Calu3 (cell line): ENCODE measurements around the gene WDR44. TPM values are rescaled to one million over a fixed set of nuclear protein-coding genes. Genes with fewer than 3 reads are reported as not detected.

Experiments used
- BruUV-seq: library from RNA; stranded (reverse); fragments of 400-500 nt; replicated peaks from 2 replicates; lab custom pipeline; 2021; lab: Mats Ljungman, UMichigan
- CTCF ChIA-PET: fragments of 300-600 bp; sonication (Branson Sonifier 250); formaldehyde crosslinking; loops from one replicate; lab custom pipeline; 2022; ENCODE audit warnings: antibody characterized with exemption; lab: Charles Lee
- DNase-seq: peaks from one replicate; pipeline ENCODE4 v3.0.0; 2022
- H3K27ac Mint-ChIP-seq: one replicate; pipeline ENCODE4 v1.8.0; 2022; ENCODE audit warnings: mixed read lengths; ENCODE audit not compliant: unreplicated experiment
- H3K27me3 Mint-ChIP-seq: one replicate; pipeline ENCODE4 v1.8.0; 2022; ENCODE audit warnings: mixed read lengths; ENCODE audit not compliant: unreplicated experiment
- H3K36me3 Mint-ChIP-seq: one replicate; pipeline ENCODE4 v1.8.0; 2022; ENCODE audit warnings: mild to moderate bottlenecking, moderate library complexity, mixed read lengths; ENCODE audit not compliant: insufficient read depth, unreplicated experiment
- H3K4me1 Mint-ChIP-seq: one replicate; pipeline ENCODE4 v1.8.0; 2022; ENCODE audit warnings: mild to moderate bottlenecking, low read depth, mixed read lengths; ENCODE audit not compliant: unreplicated experiment
- H3K4me3 Mint-ChIP-seq: one replicate; pipeline ENCODE4 v1.8.0; 2022; ENCODE audit warnings: mild to moderate bottlenecking, low read depth, moderate library complexity, mixed read lengths; ENCODE audit not compliant: unreplicated experiment
- H3K9me3 Mint-ChIP-seq: one replicate; pipeline ENCODE4 v1.8.0; 2022; ENCODE audit warnings: low read depth, mixed read lengths; ENCODE audit not compliant: unreplicated experiment
- CTCF ChIP-seq: fragments of 200-600 bp; IDR thresholded peaks from one replicate; pipeline ENCODE4 v1.8.0; 2022; ENCODE audit warnings: antibody characterized with exemption; ENCODE audit not compliant: unreplicated experiment
- intact Hi-C: fragments of 100-400 bp; cut with micrococcal nuclease; formaldehyde crosslinking; loops from one replicate; pipeline ENCODE4 v1.10.0; 2022; ENCODE audit not compliant: unreplicated experiment
- total RNA-seq: library from RNA; stranded (reverse); gene quantifications from 2 replicates; pipeline ENCODE4 v1.2.3, GENCODE V29; 2022

WDR44 gene
- total RNA-seq, 1 experiment from 2014 or later, result 15.8 TPM

GRCh38 chrX:118496763-118497079 is 150.8 kb downstream of the WDR44 start:
- DNase-seq, result no peak
- peaks cover 11% of the 10 kb centered on the region for H3K36me3 Mint-ChIP-seq
- no peaks in the 10 kb centered on the region for H3K9me3 Mint-ChIP-seq
- no TSS peak for BruUV-seq
- H3K27ac Mint-ChIP-seq, result no peak overlapping the region
- H3K4me1 Mint-ChIP-seq, result peaks cover 11% of the 10 kb centered on the region
- no peak for TF ChIP-seq CTCF
- CTCF ChIA-PET, result no interaction called here
- H3K27me3 Mint-ChIP-seq, result peaks cover 27% of the 10 kb centered on the region
- peak overlapping the region; percentile 72 for H3K4me3 Mint-ChIP-seq
- intact Hi-C loops, result no loop called here

- Mint-ChIP-seq H3K4me1 (peaks cover 11% of the 10 kb centered on the region), H3K27ac (no peak overlapping the region), H3K4me3 (no peak overlapping the region), H3K9me3 (no peaks in the 10 kb centered on the region), H3K27me3 (peaks cover 27% of the 10 kb centered on the region), H3K36me3 (peaks cover 11% of the 10 kb centered on the region)
- intact Hi-C loops, result no loop called here
- no peak for TF ChIP-seq CTCF
- CTCF ChIA-PET, result no interaction called here
- BruUV-seq, result no TSS peak
- no peak for DNase-seq
These were observed 151.4 kb downstream of the WDR44 start for GRCh38 chrX:118497180-118497818.

GRCh38 chrX:118498351-118498750 is 152.4 kb downstream of the WDR44 start:
- BruUV-seq, result no TSS peak
- Mint-ChIP-seq H3K36me3 (peaks cover 11% of the 10 kb centered on the region), H3K4me3 (no peak overlapping the region), H3K4me1 (peaks cover 11% of the 10 kb centered on the region), H3K27ac (no peak overlapping the region), H3K9me3 (no peaks in the 10 kb centered on the region), H3K27me3 (peaks cover 27% of the 10 kb centered on the region)
- intact Hi-C loops, result no loop called here
- no peak for TF ChIP-seq CTCF
- CTCF ChIA-PET, result no interaction called here
- no peak for DNase-seq

- no peak overlapping the region for H3K4me3 Mint-ChIP-seq
- H3K36me3 Mint-ChIP-seq, result peaks cover 11% of the 10 kb centered on the region
- intact Hi-C loops, result no loop called here
- BruUV-seq, result no TSS peak
- CTCF ChIA-PET, result no interaction called here
- no peak for TF ChIP-seq CTCF
- peaks cover 11% of the 10 kb centered on the region for H3K4me1 Mint-ChIP-seq
- H3K27ac Mint-ChIP-seq, result no peak overlapping the region
- H3K9me3 Mint-ChIP-seq, result no peaks in the 10 kb centered on the region
- peaks cover 27% of the 10 kb centered on the region for H3K27me3 Mint-ChIP-seq
- no peak for DNase-seq
These were observed 152.8 kb downstream of the WDR44 start for GRCh38 chrX:118498755-118499154.
